H1 (cell line): ENCODE data around the gene FRMPD4.

Source experiments
- BACH1 ChIP-seq: IDR thresholded peaks from 2 replicates; pipeline ENCODE4 v1.6.1; 2012; ENCODE audit warnings: low read length, improper control_type of control experiment
- CEBPB ChIP-seq: IDR thresholded peaks from 2 replicates; pipeline ENCODE4 v1.6.1; 2012; ENCODE audit warnings: low read depth, low read length
- EGR1 ChIP-seq: IDR thresholded peaks from 2 replicates; pipeline ENCODE4 v1.6.1; 2011; ENCODE audit warnings: low read depth, low read length, borderline replicate concordance
- EP300 ChIP-seq, 2 experiments: IDR thresholded peaks; 1 replicate in 1 of 2; 2 replicates in 1 of 2; pipeline ENCODE4 v1.6.1; 2011 to 2012; ENCODE audit warnings: low read depth in 2 of 2, low read length in 2 of 2, mild to moderate bottlenecking in 2 of 2, borderline replicate concordance in 1 of 2, inconsistent platforms in 1 of 2, moderate library complexity in 1 of 2
- GTF2F1 ChIP-seq: IDR thresholded peaks from 2 replicates; pipeline ENCODE4 v1.6.1; 2012; ENCODE audit warnings: low read depth, low read length, improper control_type of control experiment, borderline replicate concordance
- MAFK ChIP-seq: IDR thresholded peaks from 2 replicates; pipeline ENCODE4 v1.6.1; 2012; ENCODE audit warnings: low read depth, mild to moderate bottlenecking, improper control_type of control experiment, low read length
- POLR2A ChIP-seq, 2 experiments: IDR thresholded peaks; 1 replicate in 1 of 2; 2 replicates in 1 of 2; pipeline ENCODE4 v1.6.1; 2011; ENCODE audit warnings: low read depth in 2 of 2, low read length in 2 of 2, mild to moderate bottlenecking in 2 of 2; ENCODE audit errors: control extremely low read depth in 1 of 2
- RNF2 ChIP-seq: fragments of 200-900, 300-1000 bp; sonication (generic); IDR thresholded peaks from 2 replicates; pipeline ENCODE4 v1.7.1; 2016; ENCODE audit warnings: borderline replicate concordance, low read depth, mild to moderate bottlenecking, antibody characterized with exemption, low read length; ENCODE audit not compliant: poor library complexity, severe bottlenecking; ENCODE audit errors: missing control alignments
- TBP ChIP-seq: IDR thresholded peaks from 2 replicates; pipeline ENCODE4 v1.6.1; 2011; ENCODE audit warnings: low read depth, low read length, improper control_type of control experiment
- ZNF274 ChIP-seq: IDR thresholded peaks from 2 replicates; pipeline ENCODE4 v1.7.0; 2012; ENCODE audit warnings: low read length, borderline replicate concordance; ENCODE audit errors: extremely low read depth
- TF ChIP-seq, protein P1 (sequence below), 3 experiments: IDR thresholded peaks; 1 replicate in 2 of 3; 2 replicates in 1 of 3; pipeline versions ENCODE4 v1.5.1 to v1.6.1; 2011; ENCODE audit warnings: low read length in 3 of 3, mild to moderate bottlenecking in 3 of 3, inconsistent platforms in 2 of 3, low read depth in 1 of 3, moderate library complexity in 1 of 3; ENCODE audit not compliant: insufficient read depth in 1 of 3; ENCODE audit errors: control extremely low read depth in 1 of 3
- TF ChIP-seq, protein P2 (sequence below): IDR thresholded peaks from 2 replicates; pipeline ENCODE4 v1.6.1; 2012; ENCODE audit warnings: inconsistent platforms

DNA sequence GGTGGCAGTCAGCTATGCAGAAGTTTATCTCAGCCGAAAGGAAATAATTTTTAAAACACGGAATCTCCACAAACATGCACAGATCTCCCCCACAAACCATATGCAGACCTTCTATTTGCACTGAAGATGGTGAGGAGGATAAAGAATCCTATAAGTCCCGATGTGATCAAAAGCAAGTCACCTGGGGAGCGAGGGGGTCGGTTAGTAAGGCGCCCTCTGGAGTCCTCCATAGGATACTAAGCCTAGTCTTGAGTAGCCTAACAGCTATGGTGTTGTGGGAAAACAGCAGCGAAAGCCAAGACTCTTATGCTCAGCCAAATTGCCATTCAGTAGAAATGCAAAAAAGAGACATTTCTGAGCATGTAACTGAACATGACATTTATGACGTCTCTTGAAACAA is 210.9 kb downstream of the FRMPD4 start:
- TF ChIP-seq MAFK (no peak), CEBPB (no peak), GTF2F1 (no peak), RNF2 (no peak), POLR2A (IDR thresholded peaks at IDR 0.05; ENCODE audit: control extremely low read depth in 1 of 2, low read depth in 2 of 2, low read length in 2 of 2) (no peak), TBP (no peak), EGR1 (no peak), BACH1 (no peak), EP300 (IDR thresholded peaks at IDR 0.05; ENCODE audit: borderline replicate concordance in 1 of 2, low read depth in 2 of 2, low read length in 2 of 2) (no peak), ZNF274 (no peak)
- TF ChIP-seq, protein P1, sequence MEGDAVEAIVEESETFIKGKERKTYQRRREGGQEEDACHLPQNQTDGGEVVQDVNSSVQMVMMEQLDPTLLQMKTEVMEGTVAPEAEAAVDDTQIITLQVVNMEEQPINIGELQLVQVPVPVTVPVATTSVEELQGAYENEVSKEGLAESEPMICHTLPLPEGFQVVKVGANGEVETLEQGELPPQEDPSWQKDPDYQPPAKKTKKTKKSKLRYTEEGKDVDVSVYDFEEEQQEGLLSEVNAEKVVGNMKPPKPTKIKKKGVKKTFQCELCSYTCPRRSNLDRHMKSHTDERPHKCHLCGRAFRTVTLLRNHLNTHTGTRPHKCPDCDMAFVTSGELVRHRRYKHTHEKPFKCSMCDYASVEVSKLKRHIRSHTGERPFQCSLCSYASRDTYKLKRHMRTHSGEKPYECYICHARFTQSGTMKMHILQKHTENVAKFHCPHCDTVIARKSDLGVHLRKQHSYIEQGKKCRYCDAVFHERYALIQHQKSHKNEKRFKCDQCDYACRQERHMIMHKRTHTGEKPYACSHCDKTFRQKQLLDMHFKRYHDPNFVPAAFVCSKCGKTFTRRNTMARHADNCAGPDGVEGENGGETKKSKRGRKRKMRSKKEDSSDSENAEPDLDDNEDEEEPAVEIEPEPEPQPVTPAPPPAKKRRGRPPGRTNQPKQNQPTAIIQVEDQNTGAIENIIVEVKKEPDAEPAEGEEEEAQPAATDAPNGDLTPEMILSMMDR (IDR thresholded peaks at IDR 0.05; ENCODE audit: control extremely low read depth in 1 of 3, insufficient read depth in 1 of 3, low read depth in 1 of 3, low read length in 3 of 3) = peak in 2 of 3 experiments; percentile 15 to 28; a peak in 1 of 4 replicates
- TF ChIP-seq, protein P2, sequence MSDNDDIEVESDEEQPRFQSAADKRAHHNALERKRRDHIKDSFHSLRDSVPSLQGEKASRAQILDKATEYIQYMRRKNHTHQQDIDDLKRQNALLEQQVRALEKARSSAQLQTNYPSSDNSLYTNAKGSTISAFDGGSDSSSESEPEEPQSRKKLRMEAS = no peak
